Endodermal cell (in vitro differentiated cells): Measurements from ENCODE around the gene GMPR2. TPM values are rescaled to one million over a fixed set of nuclear protein-coding genes. Genes with fewer than 3 reads are reported as not detected.

ENCODE experiments used
- DNase-seq: peaks from one replicate; pipeline ENCODE4 v3.0.0-alpha.2; 2017
- H3K27ac ChIP-seq: 2 replicates; pipeline ENCODE4 v1.5.1; 2013; ENCODE audit warnings: mild to moderate bottlenecking, low read depth, low read length, moderate library complexity
- H3K27me3 ChIP-seq: 2 replicates; pipeline ENCODE4 v1.6.1; 2013; ENCODE audit warnings: mild to moderate bottlenecking, low read length, moderate library complexity; ENCODE audit not compliant: insufficient read depth, control insufficient read depth, poor library complexity, severe bottlenecking
- H3K36me3 ChIP-seq: 2 replicates; pipeline ENCODE4 v1.7.0; 2013; ENCODE audit warnings: mild to moderate bottlenecking, low read length, moderate library complexity; ENCODE audit not compliant: control insufficient read depth, insufficient read depth
- H3K4me1 ChIP-seq: one replicate; pipeline ENCODE4 v1.7.0; 2013; ENCODE audit warnings: low read length; ENCODE audit not compliant: control insufficient read depth, insufficient read depth
- H3K4me3 ChIP-seq: 2 replicates; pipeline ENCODE4 v1.5.1; 2013; ENCODE audit warnings: mild to moderate bottlenecking, low read length, moderate library complexity
- H3K9ac ChIP-seq: 2 replicates; pipeline ENCODE4 v1.6.1; 2013; ENCODE audit warnings: mild to moderate bottlenecking, low read length, moderate library complexity; ENCODE audit not compliant: poor library complexity, severe bottlenecking; ENCODE audit errors: extremely low read depth
- H3K9me3 ChIP-seq: 2 replicates; pipeline ENCODE4 v1.6.1; 2013; ENCODE audit warnings: mild to moderate bottlenecking, low read length, moderate library complexity; ENCODE audit not compliant: control insufficient read depth
- H3K27ac Mint-ChIP-seq: 2 replicates; pipeline ENCODE4 v1.8.0; 2020; ENCODE audit warnings: mixed read lengths
- H3K27me3 Mint-ChIP-seq: 2 replicates; pipeline ENCODE4 v1.8.0; 2021; ENCODE audit warnings: mild to moderate bottlenecking, mixed read lengths; ENCODE audit not compliant: insufficient read depth
- H3K36me3 Mint-ChIP-seq: 2 replicates; pipeline ENCODE4 v1.8.0; 2020; ENCODE audit warnings: low read depth, mixed read lengths
- H3K4me1 Mint-ChIP-seq: 2 replicates; pipeline ENCODE4 v1.8.0; 2020; ENCODE audit warnings: mixed read lengths
- H3K4me3 Mint-ChIP-seq: 2 replicates; pipeline ENCODE4 v1.8.0; 2020; ENCODE audit warnings: mild to moderate bottlenecking, moderate library complexity, mixed read lengths
- H3K9me3 Mint-ChIP-seq: 2 replicates; pipeline ENCODE4 v1.8.0; 2020; ENCODE audit warnings: mild to moderate bottlenecking, mixed read lengths
- WGBS, 2 experiments: methylation state at CpG; one replicate each; pipeline versions ENCODE4 v1.1.5 to v1.1.7; 2013; ENCODE audit warnings: missing lambda C conversion rate in 2 of 2, mixed read lengths in 1 of 2; ENCODE audit not compliant: insufficient coverage in 1 of 2, insufficient read length in 1 of 2; 5-methylcytosine and 5-hydroxymethylcytosine counted together
- total RNA-seq, 2 donors: library from RNA; stranded (reverse); fragmentation: NEBNext Ultra II Directional in 1 of 2; extraction: Animal tissue kit (Norgen Biotek cat#: 25700) in 1 of 2; gene quantifications; 2 replicates in 1 of 2; 3 replicates in 1 of 2; pipeline ENCODE4 v1.2.1, GENCODE V29; 2021
- TF ChIP-seq, protein P1 (sequence below): fragments of 200-600 bp; sonication (generic); conservative IDR thresholded peaks from 2 replicates; pipeline ENCODE4 v1.5.0; 2021; ENCODE audit warnings: antibody characterized with exemption, mild to moderate bottlenecking

Gene GMPR2
- total RNA-seq, 2 donors from 2014 or later: 56.1 to 63.1 TPM

DNA sequence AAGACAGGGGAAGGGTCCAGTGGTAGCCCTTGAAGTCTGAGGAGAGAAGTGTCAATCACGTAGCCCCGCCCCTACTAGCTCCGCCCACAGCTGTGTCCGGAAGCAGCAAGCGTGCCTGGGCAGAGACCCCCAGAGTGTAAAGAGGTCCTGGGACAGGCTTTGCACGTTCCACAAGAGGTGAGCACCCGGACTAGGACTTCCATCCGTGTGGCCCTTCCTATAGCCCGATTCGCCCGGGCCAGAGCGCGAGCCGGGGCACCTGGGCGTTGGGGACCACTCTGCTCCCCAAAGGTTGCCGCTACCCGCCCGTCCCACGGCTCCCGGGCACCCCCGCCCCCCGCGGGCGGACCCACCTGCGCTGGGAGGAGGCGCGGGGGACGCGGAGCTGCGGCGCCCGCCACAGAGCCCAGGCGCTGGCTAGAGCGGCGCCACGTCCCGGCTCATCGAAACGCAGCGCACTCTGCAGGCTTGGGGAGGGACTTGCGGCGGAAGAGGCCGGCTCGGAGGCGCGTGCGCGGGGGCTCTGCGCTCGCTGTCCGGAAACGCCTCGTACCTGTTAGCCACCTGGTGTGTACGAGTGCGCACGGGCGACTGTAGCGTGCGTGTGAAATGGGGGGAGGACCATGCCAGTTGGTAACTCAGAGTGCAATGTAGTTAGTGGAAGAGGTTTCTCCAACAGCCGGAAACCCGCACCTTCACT, 38.6 kb downstream of the GMPR2 start, which contains the start of gene RABGGTA:
Gene RABGGTA, minus strand, starts transcription at position 464 of the 700 bp plus-strand sequence. CDS start 482 bp downstream, outside the sequence.
- no peaks in the 10 kb centered on the region for H3K9me3 ChIP-seq
- no peaks in the 10 kb centered on the region for H3K9me3 Mint-ChIP-seq
- no peaks in the 10 kb centered on the region for H3K27me3 Mint-ChIP-seq
- no peaks in the 10 kb centered on the region for H3K4me1 ChIP-seq
- peak within 1 kb of the TSS; percentile 90 for H3K4me3 ChIP-seq
- H3K36me3 Mint-ChIP-seq: peaks cover 5% of the 10 kb centered on the region
- no peaks in the 10 kb centered on the region for H3K27me3 ChIP-seq
- H3K27ac Mint-ChIP-seq: peak within 1 kb of the TSS; percentile 95
- H3K4me1 Mint-ChIP-seq: peaks cover 4% of the 10 kb centered on the region
- H3K9ac ChIP-seq: peak within 1 kb of the TSS; percentile 98
- H3K4me3 Mint-ChIP-seq: peak within 1 kb of the TSS; percentile 75
- no peaks in the 10 kb centered on the region for H3K36me3 ChIP-seq
- TF ChIP-seq, protein P1, sequence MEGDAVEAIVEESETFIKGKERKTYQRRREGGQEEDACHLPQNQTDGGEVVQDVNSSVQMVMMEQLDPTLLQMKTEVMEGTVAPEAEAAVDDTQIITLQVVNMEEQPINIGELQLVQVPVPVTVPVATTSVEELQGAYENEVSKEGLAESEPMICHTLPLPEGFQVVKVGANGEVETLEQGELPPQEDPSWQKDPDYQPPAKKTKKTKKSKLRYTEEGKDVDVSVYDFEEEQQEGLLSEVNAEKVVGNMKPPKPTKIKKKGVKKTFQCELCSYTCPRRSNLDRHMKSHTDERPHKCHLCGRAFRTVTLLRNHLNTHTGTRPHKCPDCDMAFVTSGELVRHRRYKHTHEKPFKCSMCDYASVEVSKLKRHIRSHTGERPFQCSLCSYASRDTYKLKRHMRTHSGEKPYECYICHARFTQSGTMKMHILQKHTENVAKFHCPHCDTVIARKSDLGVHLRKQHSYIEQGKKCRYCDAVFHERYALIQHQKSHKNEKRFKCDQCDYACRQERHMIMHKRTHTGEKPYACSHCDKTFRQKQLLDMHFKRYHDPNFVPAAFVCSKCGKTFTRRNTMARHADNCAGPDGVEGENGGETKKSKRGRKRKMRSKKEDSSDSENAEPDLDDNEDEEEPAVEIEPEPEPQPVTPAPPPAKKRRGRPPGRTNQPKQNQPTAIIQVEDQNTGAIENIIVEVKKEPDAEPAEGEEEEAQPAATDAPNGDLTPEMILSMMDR: peak; percentile 76
- H3K27ac ChIP-seq: peak within 1 kb of the TSS; percentile 96
- peak; percentile 98 for DNase-seq
- WGBS, 2 experiments: 0 to 1% methylated on average over 48 to 61 of the region's 61 CpGs

DNA sequence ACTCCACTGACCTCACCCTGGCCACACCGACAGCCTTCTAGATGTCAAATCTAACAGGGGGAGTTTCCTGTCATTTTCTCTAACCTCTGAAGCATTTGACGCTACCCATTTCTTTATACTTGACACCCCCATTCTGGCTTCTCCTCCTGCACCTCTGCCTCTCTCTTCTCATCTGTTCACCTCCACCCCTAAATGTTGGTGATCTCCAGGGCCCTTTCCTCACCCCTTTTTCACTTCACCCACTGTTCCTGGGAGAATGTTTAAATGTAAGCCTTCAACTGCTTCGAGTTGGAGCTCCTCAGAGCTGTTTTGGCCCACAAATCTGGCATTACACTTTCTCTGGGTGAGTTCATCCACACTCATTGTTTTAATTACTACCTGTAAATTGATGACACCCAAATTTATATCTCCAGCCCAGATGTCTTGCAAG, 39.1 kb downstream of the GMPR2 start:
- peak overlapping the region; percentile 98 for H3K9ac ChIP-seq

DNA sequence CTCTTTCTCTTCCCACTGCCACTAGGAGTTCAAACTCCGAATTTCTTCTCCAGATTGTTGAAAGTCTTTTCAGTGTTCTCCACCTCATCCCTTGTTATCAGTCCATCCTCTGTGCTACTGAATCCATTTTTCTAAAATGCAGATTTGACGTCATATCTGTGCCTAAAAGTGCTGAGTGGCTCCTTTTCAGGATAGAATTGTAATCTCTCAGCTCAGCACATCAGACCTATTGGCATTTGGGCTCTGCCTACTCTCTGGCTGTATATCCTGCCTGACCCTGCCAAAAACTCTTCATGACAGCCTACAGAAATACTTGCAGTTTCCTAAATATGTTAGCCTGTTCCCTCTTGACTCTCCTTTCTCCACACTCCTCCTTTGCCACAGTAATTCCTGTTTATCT, 39.7 kb downstream of the GMPR2 start:
- H3K27ac Mint-ChIP-seq: no peak overlapping the region
- no peaks in the 10 kb centered on the region for H3K36me3 Mint-ChIP-seq
- H3K27ac ChIP-seq: no peak overlapping the region
- no peaks in the 10 kb centered on the region for H3K27me3 Mint-ChIP-seq
- peak overlapping the region; percentile 75 for H3K4me3 Mint-ChIP-seq
- H3K4me3 ChIP-seq: no peak overlapping the region
- TF ChIP-seq, protein P1: no peak
- no peaks in the 10 kb centered on the region for H3K9me3 ChIP-seq
- no peak overlapping the region for H3K9ac ChIP-seq
- H3K27me3 ChIP-seq: no peaks in the 10 kb centered on the region
- peaks cover 4% of the 10 kb centered on the region for H3K4me1 Mint-ChIP-seq
- H3K9me3 Mint-ChIP-seq: no peaks in the 10 kb centered on the region
- no peaks in the 10 kb centered on the region for H3K36me3 ChIP-seq
- 89 to 100% methylated on average over 2 of the region's 2 CpGs for WGBS, 2 experiments
- no peaks in the 10 kb centered on the region for H3K4me1 ChIP-seq
- no peak for DNase-seq

More for the DNA sequence above, 39.1 kb downstream of the GMPR2 start:
- TF ChIP-seq, protein P1: no peak
- Histone ChIP-seq H3K27me3 (no peaks in the 10 kb centered on the region), H3K27ac (no peak overlapping the region), H3K9me3 (no peaks in the 10 kb centered on the region), H3K4me1 (no peaks in the 10 kb centered on the region), H3K4me3 (peak overlapping the region; percentile 90), H3K36me3 (no peaks in the 10 kb centered on the region)
- 27 to 28% methylated on average over 2 to 3 of the region's 3 CpGs for WGBS, 2 experiments
- H3K9me3 Mint-ChIP-seq: no peaks in the 10 kb centered on the region
- H3K4me1 Mint-ChIP-seq: peaks cover 4% of the 10 kb centered on the region
- H3K36me3 Mint-ChIP-seq: peaks cover 5% of the 10 kb centered on the region
- DNase-seq: no peak
- peak overlapping the region; percentile 75 for H3K4me3 Mint-ChIP-seq
- H3K27ac Mint-ChIP-seq: peak overlapping the region; percentile 86
- no peaks in the 10 kb centered on the region for H3K27me3 Mint-ChIP-seq
